NCI-H2107 treated with DMSO at 0.1 percent for 48 hours (cell line): ENCODE results near the gene INCA1.

ENCODE experiments used
- DNase-seq: peaks from one replicate; lab custom pipeline; 2025; ENCODE audit not compliant: unreplicated experiment; lab: John Stamatoyannopoulos, UW

The INCA1 gene

GRCh38 chr17:4972752-4973151, 24.6 kb downstream of the INCA1 start:
- no peak for DNase-seq

DNA sequence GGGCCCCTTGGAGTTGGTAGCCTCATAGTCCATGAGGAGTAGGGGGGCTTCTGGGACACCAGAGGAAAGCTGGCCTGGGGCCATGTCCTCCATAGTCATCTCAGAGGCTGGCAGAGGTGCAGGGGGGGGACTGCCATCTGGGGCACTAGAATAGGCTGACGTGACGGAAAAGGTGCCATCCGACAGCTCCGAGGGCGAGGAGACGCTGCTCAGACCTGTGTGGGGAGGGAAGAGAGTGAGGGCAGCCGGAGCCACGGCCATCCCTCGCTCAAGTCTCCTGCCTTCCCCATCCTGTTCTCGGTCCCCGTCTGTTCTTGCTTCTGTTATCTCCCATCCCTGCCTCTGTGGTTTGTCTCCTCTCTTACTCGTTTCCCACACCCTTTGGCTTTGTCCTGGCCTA, 25.0 kb downstream of the INCA1 start:
- DNase-seq: no peak

- no peak for DNase-seq
Observed at GRCh38 chr17:4971826-4972225, 25.5 kb downstream of the INCA1 start.

- DNase-seq: no peak
Observed at GRCh38 chr17:4970273-4970672, 27.0 kb downstream of the INCA1 start.

DNA sequence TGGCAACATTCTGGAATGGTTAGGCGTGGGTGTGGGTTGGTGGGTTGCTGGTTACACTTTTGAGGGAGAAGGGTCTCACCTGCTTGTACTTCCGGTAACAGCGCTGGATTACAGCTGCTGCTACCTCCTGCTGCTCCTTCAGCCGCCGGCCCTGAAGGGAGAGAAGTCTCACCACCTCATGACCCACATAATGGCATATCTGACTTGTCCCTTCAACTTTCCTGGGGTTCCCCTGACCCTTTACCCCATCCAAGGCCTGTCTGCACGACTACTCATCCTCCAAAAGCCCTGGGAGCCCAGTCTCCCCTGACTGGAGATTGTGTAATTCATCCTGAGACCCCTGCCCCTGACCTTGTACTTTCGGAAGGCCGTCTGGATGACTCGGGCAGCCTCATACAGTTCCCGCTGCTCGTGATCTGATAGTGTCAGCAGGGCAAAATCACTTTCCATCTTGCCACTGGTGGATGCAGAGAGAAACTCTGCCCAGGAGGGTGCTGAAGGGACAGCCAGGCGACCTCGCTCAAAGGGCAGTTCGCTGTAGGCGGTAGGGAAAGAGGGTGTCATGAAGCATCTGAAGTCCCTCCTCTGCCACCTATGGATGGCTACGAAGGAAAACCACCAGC, 27.7 kb downstream of the INCA1 start:
- no peak for DNase-seq

DNA sequence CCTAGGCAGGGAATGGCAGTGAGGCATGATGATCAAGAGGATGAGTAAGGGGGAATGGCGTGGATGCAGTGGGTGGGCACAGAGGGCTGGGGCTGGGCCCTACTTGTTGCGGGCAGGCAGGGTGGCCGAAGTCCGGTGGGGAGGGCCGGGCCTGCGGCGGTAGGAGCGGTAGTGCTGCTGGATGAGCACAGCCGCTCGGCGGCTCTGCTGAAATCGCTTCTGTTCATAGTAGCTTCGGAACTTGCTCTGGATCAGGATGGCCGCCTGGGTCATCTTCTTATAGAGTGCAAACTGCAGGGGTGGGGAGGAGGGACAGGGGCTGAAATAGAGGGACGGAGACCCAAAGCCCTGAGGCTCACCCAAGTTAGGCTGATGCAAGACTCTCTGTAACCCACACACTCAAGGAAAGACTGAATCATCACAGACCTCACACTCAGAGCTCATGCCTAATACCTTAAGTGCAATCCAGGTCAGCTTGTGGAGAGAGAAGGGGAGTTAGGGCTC, 28.2 kb downstream of the INCA1 start:
- DNase-seq: no peak

DNA sequence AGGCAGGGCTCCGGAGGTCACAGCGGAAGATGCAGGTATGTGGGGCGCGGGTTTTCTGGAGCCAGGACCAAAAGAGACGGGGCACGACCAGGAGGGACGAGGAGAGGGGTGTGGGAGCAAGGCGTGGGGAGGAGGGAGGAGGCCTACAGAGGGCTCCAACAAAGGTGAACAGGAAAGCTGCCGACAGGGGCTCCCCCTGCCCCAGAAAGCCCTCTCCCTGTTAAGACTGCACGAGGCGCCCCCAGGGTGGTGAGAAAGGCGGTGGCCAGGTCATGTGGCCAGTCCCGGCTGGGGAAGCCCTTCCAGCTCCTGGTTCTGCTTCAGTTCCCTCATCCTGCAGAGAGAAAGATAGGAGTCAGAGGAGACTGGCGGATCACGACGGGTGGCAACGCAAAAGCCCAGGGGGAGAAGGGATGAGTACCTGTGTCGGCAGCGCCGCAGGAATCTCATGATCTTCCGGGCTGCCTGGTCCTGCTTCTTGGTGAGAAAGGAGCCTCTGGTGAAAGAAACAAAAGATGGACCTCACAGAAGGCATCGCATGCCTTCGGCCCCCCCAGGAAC, 28.8 kb downstream of the INCA1 start:
- DNase-seq: no peak

DNA sequence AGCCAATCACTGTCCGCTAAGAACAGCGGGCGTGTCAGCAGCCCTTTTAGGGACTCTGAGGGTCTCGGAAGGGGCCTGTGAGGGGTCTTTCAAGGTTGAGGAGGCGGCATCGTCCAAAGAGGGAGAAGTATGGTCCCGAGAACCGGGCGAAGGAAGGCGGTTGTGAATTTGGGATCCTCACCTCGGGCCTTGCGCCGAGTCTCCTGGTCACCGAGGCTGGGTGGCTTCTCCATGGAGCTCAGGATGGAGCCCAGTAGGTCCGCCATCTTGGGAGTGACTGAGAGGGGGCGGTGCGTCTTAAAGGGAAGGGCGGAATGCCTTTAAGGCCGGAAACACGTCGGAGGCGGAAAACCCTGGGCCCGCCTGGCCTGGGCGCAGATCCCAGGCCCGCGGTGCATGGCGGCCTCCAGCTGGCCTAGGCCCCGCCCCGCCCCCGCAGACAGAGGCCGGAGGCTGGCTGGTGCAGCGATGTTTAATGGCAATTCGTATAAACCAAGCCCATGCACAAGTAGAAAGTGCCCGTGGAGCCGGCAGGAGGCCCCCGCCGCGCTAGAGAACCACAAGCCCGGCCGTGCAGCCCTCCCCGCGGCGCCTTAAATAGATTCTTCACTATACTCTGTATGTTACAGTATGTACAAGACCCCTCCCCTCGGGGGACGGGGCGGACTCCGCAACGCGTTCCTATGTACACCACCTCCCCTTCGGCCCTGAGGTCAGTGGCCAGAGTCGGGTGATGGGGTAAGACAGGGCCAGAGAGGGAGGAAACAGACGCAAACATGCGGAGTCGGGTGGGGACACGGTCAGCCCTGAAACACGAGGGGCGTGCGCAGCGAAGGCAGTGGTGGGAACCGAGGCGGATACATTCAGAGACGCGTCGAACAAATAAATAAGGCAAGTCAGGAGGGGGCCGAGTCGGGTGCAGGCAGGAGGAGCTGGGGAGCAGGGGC, 29.5 kb downstream of the INCA1 start, which contains the start of gene SPAG7:
Gene SPAG7 (minus strand): TSS at position 279 of the 947 bp plus-strand sequence. CDS start 13 bp downstream, at position 266.
- DNase-seq: peak; percentile 72

DNA sequence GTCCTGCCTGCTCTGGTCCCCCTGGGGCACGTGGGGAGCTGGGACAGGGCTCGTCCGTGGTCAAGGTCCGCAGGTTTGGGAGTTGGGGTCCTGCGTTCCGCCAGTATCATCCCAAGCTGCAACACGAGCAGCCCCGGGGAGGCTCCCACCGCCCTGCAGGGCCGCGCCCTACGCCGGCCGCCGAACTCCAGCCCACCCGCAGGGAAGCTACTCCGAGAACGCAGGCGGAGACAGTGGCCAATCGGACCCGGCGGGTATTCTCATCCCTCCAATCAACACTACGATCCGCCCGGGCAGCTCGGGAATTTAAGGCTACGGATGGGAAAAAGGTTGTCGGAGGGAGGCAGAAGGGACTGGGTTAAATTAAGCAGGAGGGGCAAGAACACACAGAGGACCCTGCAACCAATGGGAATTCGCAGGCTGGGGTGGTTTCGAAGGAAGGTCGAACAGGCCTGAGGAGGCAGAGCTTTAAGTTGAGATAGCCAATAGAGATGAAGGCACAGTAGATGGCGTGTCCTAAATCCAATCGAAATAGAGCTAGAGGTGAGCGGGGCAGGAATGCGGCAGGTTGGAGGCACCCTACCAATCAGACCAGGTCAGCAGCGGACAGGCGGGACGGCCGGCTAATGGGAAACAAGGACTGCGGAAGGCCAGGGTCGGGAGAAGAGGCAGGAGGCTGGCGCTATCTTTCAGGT, 30.3 kb downstream of the INCA1 start:
- peak; percentile 97 for DNase-seq

DNA sequence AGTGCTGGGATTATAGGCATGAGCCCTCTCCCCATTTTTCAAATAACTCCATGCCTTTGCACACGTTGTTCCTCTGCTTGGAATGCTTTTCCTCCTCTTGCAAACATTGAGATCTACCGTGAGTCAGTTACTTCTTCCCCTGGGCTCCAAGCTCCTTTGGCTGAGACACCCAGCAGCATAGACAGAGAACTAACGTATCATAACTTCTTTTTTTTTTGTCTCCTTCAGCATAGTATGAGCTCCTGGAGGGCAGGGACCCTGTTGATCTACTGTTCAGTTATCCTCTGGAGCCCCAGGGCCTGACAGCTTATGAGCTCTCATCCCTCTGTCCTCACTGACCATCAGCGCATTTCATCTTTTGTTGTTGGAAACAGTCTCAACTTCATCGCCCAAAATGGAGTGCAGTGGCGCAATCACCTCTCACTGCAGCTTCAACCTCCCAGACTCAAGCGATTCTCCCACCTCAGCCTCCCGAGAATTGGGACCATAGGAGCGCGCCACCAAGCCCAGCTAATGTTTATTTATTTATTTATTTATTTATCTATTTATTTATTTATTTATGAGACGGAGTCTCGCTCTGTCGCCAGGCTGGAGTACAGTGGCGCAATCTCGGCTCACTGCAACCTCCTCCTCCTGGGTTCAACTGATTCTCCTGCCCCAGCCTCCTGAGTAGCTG, 31.9 kb downstream of the INCA1 start:
- DNase-seq: no peak

DNA sequence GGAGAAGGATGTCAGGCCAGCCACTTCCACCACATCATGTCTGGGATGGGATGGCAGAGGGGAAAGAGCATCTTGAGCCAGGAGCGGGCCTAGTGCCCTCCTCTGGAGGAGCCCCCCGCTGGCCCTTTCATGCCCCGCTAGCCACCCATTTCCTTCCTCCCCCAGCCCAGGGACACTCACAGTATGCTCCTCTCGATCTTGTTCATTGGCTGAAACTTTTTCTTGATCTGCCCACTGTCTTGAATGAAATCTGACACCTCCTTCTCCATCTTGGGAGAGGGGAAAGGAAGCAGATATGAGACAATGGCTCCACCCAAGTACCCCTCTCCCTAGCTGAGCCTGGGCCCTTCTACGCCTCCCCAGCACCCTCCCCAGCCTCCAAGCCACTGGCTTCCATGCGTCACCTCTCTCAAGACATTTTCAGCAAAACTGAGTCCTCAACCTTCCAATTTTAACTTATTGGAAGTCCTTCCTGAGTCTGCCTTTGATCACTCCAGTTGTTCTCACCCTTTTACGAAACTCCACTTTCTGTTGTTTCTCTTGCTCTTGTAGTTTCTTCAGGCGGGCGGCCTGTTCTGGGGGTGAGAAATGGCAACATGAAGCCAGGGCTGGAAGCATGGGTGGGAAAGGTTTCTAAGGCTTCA, 36.9 kb downstream of the INCA1 start:
- no peak for DNase-seq

- no peak for DNase-seq
Observed at GRCh38 chr17:4959261-4959965, 37.9 kb downstream of the INCA1 start.

- peak; percentile 7 for DNase-seq
Observed at GRCh38 chr17:4958102-4958501, 39.2 kb downstream of the INCA1 start.

DNA sequence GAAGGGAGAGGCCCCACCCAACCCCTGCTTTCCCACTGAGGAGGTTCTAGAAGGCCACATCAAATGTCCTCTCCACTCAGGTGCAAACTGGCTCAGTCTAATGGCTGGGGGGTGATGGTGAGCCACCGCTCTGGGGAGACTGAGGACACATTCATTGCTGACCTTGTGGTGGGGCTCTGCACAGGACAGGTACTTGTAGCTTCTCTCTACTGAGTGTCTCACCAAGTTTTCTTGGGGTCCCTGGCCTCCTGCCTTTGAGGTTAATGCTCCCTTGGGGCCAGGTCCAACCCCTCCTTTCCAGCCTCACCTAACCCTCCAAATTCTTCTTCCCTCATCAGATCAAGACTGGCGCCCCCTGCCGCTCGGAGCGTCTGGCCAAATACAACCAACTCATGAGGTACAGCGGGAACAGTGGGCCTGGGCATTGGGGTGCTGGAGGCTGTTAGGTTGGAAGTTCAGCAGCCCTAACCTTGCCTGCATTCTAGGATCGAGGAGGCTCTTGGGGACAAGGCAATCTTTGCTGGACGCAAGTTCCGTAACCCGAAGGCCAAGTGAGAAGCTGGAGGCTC, 40.7 kb downstream of the INCA1 start:
- no peak for DNase-seq

- no peak for DNase-seq
Observed at GRCh38 chr17:4955091-4955490, 42.2 kb downstream of the INCA1 start.

DNA sequence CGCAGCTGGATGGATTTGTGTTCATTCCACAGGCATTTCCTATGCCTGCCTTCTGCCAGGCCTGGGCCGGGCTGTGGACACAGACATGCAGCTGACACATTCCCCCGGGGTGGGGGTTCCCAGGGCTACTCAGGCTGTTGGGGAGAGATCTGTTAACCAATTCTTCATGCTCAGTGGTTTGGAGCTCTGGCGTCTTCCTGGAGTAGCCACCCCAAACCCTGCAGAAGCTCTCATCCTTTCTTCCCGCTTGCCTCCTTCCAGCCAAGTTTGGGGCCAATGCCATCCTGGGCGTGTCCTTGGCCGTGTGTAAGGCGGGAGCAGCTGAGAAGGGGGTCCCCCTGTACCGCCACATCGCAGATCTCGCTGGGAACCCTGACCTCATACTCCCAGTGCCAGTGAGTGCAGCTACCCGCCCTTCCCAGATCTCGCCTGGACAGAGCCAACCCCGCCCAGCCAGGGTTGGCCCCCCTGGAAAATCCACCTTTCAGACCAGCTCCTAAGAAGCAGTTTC, 43.8 kb downstream of the INCA1 start:
- no peak for DNase-seq

GRCh38 chr17:4951486-4951885, 45.8 kb downstream of the INCA1 start:
- DNase-seq: no peak

DNA sequence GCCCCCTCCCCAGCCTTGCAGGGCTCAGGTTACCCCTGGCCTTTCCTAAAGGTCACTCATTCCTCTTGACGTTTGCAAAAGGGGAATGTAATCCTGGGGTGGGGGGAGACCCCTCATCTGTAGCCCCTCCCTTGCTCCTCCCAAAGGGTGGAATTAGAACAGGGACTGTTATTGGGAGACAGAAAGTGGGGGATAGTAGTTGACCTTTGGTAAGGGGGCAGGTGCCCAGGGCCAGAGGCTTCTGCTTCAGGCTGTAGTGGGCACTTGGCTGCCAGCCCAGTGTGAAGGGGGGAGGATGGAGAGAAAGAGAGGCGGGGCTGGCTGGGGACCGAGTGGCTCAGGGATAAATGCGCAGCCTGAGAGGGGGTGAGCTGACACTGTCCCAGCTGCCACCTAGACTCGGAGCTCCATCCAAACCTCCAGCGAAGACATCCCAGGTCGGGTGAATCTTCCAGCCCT, 46.5 kb downstream of the INCA1 start, which contains the start of gene ENO3:
Gene ENO3 (plus strand): TSS at position 374 of the 459 bp plus-strand sequence. CDS start 711 bp downstream, outside the sequence.
- DNase-seq: no peak
